Measurements from ENCODE around the gene TMEM145. TPM values are rescaled to one million over a fixed set of nuclear protein-coding genes. Genes with fewer than 3 reads are reported as not detected.

Gene TMEM145
- total and polyA plus RNA-seq, 8 donors: 0.37 to 44.3 (median 0.61) TPM; not detected in 3

- WGBS, 5 donors: 74 to 98% (median 92%) methylated on average over 3 of the region's 3 CpGs
- H3K9me3 ChIP-seq: no peaks in the 10 kb centered on the region
- no peaks in the 10 kb centered on the region for H3K27me3 ChIP-seq
- TF ChIP-seq POLR2AphosphoS5 (IDR thresholded peaks at IDR 0.05): no peak
- TF ChIP-seq, protein P1, sequence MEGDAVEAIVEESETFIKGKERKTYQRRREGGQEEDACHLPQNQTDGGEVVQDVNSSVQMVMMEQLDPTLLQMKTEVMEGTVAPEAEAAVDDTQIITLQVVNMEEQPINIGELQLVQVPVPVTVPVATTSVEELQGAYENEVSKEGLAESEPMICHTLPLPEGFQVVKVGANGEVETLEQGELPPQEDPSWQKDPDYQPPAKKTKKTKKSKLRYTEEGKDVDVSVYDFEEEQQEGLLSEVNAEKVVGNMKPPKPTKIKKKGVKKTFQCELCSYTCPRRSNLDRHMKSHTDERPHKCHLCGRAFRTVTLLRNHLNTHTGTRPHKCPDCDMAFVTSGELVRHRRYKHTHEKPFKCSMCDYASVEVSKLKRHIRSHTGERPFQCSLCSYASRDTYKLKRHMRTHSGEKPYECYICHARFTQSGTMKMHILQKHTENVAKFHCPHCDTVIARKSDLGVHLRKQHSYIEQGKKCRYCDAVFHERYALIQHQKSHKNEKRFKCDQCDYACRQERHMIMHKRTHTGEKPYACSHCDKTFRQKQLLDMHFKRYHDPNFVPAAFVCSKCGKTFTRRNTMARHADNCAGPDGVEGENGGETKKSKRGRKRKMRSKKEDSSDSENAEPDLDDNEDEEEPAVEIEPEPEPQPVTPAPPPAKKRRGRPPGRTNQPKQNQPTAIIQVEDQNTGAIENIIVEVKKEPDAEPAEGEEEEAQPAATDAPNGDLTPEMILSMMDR (IDR thresholded peaks at IDR 0.05): no peak
- TF ChIP-seq POLR2A (IDR thresholded peaks at IDR 0.05): no peak
- no peak for TF ChIP-seq EP300 (IDR thresholded peaks at IDR 0.05)
- no peak overlapping the region for H3K27ac ChIP-seq
- no peak overlapping the region for H3K4me3 ChIP-seq
- peaks cover 12 to 46% (median 34%) of the 10 kb centered on the region in 4 donors for H3K36me3 ChIP-seq
- peaks cover 0 to 17% (median 2%) of the 10 kb centered on the region in 4 donors for H3K4me1 ChIP-seq
- DNase-seq: no peak
- intact Hi-C loops (cut with DNase I; ENCODE audit: low total_unique reads): no loop called here
Observed at GRCh38 chr19:42333018-42333417, 19.9 kb downstream of the TMEM145 start.

- no peak for DNase-seq
- Histone ChIP-seq H3K27ac (no peak overlapping the region), H3K4me3 (no peak overlapping the region), H3K9me3 (no peaks in the 10 kb centered on the region), H3K36me3 (peaks cover 12 to 49% (median 40%) of the 10 kb centered on the region in 4 donors), H3K4me1 (peaks cover 0 to 6% (median 0%) of the 10 kb centered on the region in 4 donors), H3K27me3 (no peaks in the 10 kb centered on the region)
- TF ChIP-seq POLR2AphosphoS5 (IDR thresholded peaks at IDR 0.05): no peak
- TF ChIP-seq, protein P1 (IDR thresholded peaks at IDR 0.05): no peak
- no peak for TF ChIP-seq EP300 (IDR thresholded peaks at IDR 0.05)
- TF ChIP-seq POLR2A (IDR thresholded peaks at IDR 0.05): no peak
- intact Hi-C loops (cut with DNase I; ENCODE audit: low total_unique reads): no loop called here
- WGBS, 5 donors: 82 to 91% (median 88%) methylated on average over 8 to 21 of the region's 21 CpGs
Observed at GRCh38 chr19:42333975-42334696, 21.0 kb downstream of the TMEM145 start.

DNA sequence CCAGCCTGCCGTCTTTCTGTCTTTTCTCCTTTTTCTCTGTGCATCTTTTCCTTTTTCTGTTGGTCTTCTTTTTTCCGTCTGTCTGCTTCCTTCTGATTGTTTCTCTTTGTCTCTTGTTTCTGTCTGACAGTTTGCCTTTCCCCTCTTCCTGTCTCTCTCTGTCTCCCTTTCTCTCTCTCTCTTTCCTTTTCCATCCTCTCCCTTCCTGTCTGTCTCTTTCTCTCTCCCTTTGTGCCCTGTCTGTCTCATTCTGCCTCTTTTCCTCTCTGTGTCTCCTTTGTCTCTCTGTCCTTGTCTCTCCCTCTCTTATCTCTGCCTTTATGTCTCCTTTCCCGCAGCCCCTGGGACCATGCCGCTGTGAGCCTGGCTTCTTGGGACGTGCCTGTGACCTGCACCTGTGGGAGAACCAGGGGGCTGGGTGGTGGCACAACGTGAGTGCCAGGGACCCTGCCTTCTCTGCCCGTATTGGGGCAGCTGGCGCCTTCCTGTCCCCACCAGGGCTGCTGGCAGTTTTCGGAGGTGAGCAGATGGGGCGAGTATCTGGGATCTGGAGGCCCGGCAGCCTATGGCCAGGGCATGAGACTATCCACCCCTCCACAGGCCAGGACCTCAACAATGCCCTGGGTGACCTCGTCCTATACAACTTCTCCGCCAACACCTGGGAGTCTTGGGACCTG, 21.7 kb downstream of the TMEM145 start:
- Histone ChIP-seq H3K4me1 (peaks cover 0 to 6% (median 0%) of the 10 kb centered on the region in 4 donors), H3K27ac (no peak overlapping the region), H3K9me3 (no peaks in the 10 kb centered on the region), H3K4me3 (no peak overlapping the region), H3K36me3 (peaks cover 12 to 53% (median 43%) of the 10 kb centered on the region in 4 donors), H3K27me3 (no peaks in the 10 kb centered on the region)
- TF ChIP-seq, protein P1 (IDR thresholded peaks at IDR 0.05): no peak
- TF ChIP-seq EP300 (IDR thresholded peaks at IDR 0.05) (no peak), POLR2A (IDR thresholded peaks at IDR 0.05) (no peak), POLR2AphosphoS5 (IDR thresholded peaks at IDR 0.05) (no peak)
- no peak for DNase-seq
- 82 to 92% (median 89%) methylated on average over 13 of the region's 13 CpGs for WGBS, 5 donors
- intact Hi-C loops (cut with DNase I; ENCODE audit: low total_unique reads): no loop called here

GRCh38 chr19:42335374-42335936, 22.3 kb downstream of the TMEM145 start:
- Histone ChIP-seq H3K27me3 (no peaks in the 10 kb centered on the region), H3K36me3 (peaks cover 12 to 59% (median 43%) of the 10 kb centered on the region in 4 donors), H3K27ac (no peak overlapping the region), H3K4me3 (no peak overlapping the region), H3K4me1 (peaks cover 0 to 2% (median 0%) of the 10 kb centered on the region in 4 donors), H3K9me3 (no peaks in the 10 kb centered on the region)
- intact Hi-C loops (cut with DNase I; ENCODE audit: low total_unique reads): no loop called here
- DNase-seq: no peak
- 86 to 91% (median 87%) methylated on average over 7 of the region's 7 CpGs for WGBS, 5 donors
- TF ChIP-seq, protein P1 (IDR thresholded peaks at IDR 0.05): no peak
- TF ChIP-seq EP300 (IDR thresholded peaks at IDR 0.05) (no peak), POLR2AphosphoS5 (IDR thresholded peaks at IDR 0.05) (no peak), POLR2A (IDR thresholded peaks at IDR 0.05) (no peak)

Measured in stomach (tissue), 9 donors.